Endothelial cell of umbilical vein (primary cell): ENCODE data around the gene FGFBP2. TPM values are rescaled to one million over a fixed set of nuclear protein-coding genes. Genes with fewer than 3 reads are reported as not detected.

Experiments
- BruUV-seq: library from RNA; stranded (reverse); fragments of 400-500 nt; replicated peaks from 2 replicates; lab custom pipeline; 2021; lab: Mats Ljungman, UMichigan
- CTCF ChIA-PET: fragments of 300-600, 350-600 bp; sonication (Branson Sonifier 250); formaldehyde crosslinking; loops from one replicate; lab custom pipeline; 2021; ENCODE audit warnings: antibody characterized with exemption, inconsistent platforms; lab: Charles Lee
- POLR2A ChIA-PET: fragments of 300-600, 350-600 bp; sonication (Branson Sonifier 250); formaldehyde crosslinking; loops from one replicate; lab custom pipeline; 2021; ENCODE audit warnings: antibody characterized with exemption, inconsistent platforms; lab: Charles Lee
- DNase-seq: peaks from one replicate; pipeline ENCODE4 v3.0.0-alpha.2; 2011; ENCODE audit warnings: low read depth, low spot score
- FAIRE-seq: peaks from 2 replicates; lab custom pipeline; 2011; peaks lifted over from hg19 to GRCh38; lab: Jason Lieb, UNC
- H2AFZ ChIP-seq: 2 replicates; pipeline ENCODE4 v1.6.0; 2012; ENCODE audit warnings: low read depth, low read length, control low read depth, inconsistent platforms
- H3K27ac ChIP-seq: 2 replicates; pipeline ENCODE4 v1.5.1; 2011; ENCODE audit warnings: low read depth, mild to moderate bottlenecking, control low read depth, low read length, moderate library complexity; ENCODE audit not compliant: insufficient read depth
- H3K27me3 ChIP-seq, 2 experiments: 2 replicates each; pipeline versions ENCODE4 v1.6.0 to v1.6.1; 2011; ENCODE audit warnings: low read length in 2 of 2, mixed read lengths in 1 of 2; ENCODE audit not compliant: control insufficient read depth in 2 of 2, insufficient read depth in 2 of 2
- H3K36me3 ChIP-seq, 2 experiments: 2 replicates in 1 of 2; 3 replicates in 1 of 2; pipeline ENCODE4 v1.5.1; 2011; ENCODE audit warnings: low read length in 2 of 2, mild to moderate bottlenecking in 1 of 2, moderate library complexity in 1 of 2; ENCODE audit not compliant: control insufficient read depth in 2 of 2, insufficient read depth in 2 of 2; ENCODE audit errors: extremely low read depth in 1 of 2
- H3K4me1 ChIP-seq: 3 replicates; pipeline ENCODE4 v1.5.1; 2011; ENCODE audit warnings: mild to moderate bottlenecking, low read length; ENCODE audit not compliant: control insufficient read depth, insufficient read depth; ENCODE audit errors: extremely low read depth
- H3K4me2 ChIP-seq: 2 replicates; pipeline ENCODE4 v1.6.1; 2011; ENCODE audit warnings: low read length, control low read depth, mixed read lengths; ENCODE audit not compliant: insufficient read depth
- H3K4me3 ChIP-seq, 3 experiments: fragments of 200-600 bp in 1 of 3; sonication (generic), shearing (Covaris generic) in 1 of 3; replicated peaks in 1 of 3; 2 replicates each; pipeline ENCODE4 v1.5.1; 2011 to 2016; ENCODE audit warnings: control low read depth in 3 of 3, low read length in 3 of 3, mild to moderate bottlenecking in 2 of 3, inconsistent platforms in 1 of 3, low read depth in 1 of 3, moderate library complexity in 1 of 3; ENCODE audit not compliant: insufficient read depth in 1 of 3
- H3K79me2 ChIP-seq: 2 replicates; pipeline ENCODE4 v1.6.0; 2012; ENCODE audit warnings: low read length, inconsistent platforms; ENCODE audit not compliant: control insufficient read depth, insufficient read depth
- H3K9ac ChIP-seq: replicated peaks from 2 replicates; pipeline ENCODE3; 2011; ENCODE audit warnings: low read length, control low read depth; ENCODE audit not compliant: insufficient read depth; ENCODE audit errors: extremely low read depth
- H3K9me1 ChIP-seq: replicated peaks from 3 replicates; pipeline ENCODE4 v1.6.0; 2011; ENCODE audit warnings: mild to moderate bottlenecking, low read length; ENCODE audit not compliant: control insufficient read depth, insufficient read depth; ENCODE audit errors: extremely low read depth
- H3K9me3 ChIP-seq: replicated peaks from 2 replicates; pipeline ENCODE4 v1.5.1; 2012; ENCODE audit warnings: low read length, inconsistent platforms; ENCODE audit not compliant: control insufficient read depth, insufficient read depth
- H4K20me1 ChIP-seq: replicated peaks from 2 replicates; pipeline ENCODE3; 2011; ENCODE audit warnings: mild to moderate bottlenecking, low read length; ENCODE audit not compliant: control insufficient read depth, insufficient read depth; ENCODE audit errors: extremely low read depth
- EZH2 ChIP-seq: IDR thresholded peaks from 2 replicates; pipeline ENCODE4 v1.6.1; 2012; ENCODE audit warnings: borderline replicate concordance, low read depth, mild to moderate bottlenecking, moderate library complexity, low read length, inconsistent platforms; ENCODE audit not compliant: severe bottlenecking
- FOS ChIP-seq: IDR thresholded peaks from 2 replicates; pipeline ENCODE4 v1.6.1; 2011; ENCODE audit warnings: mild to moderate bottlenecking, low read length, moderate library complexity, borderline replicate concordance; ENCODE audit not compliant: insufficient read depth
- GATA2 ChIP-seq: IDR thresholded peaks from 2 replicates; pipeline ENCODE4 v1.7.0; 2011; ENCODE audit warnings: low read depth, mild to moderate bottlenecking, moderate library complexity, mixed read lengths, low read length; ENCODE audit not compliant: insufficient read length, insufficient read depth
- JUN ChIP-seq: IDR thresholded peaks from 2 replicates; pipeline ENCODE4 v1.6.1; 2011; ENCODE audit warnings: borderline replicate concordance, low read depth; ENCODE audit not compliant: insufficient read length, insufficient read depth
- MAX ChIP-seq: IDR thresholded peaks from 2 replicates; pipeline ENCODE4 v1.6.1; 2011; ENCODE audit not compliant: insufficient read depth, insufficient read length
- MYC ChIP-seq: IDR thresholded peaks from one replicate; pipeline ENCODE4 v1.6.1; 2011; ENCODE audit warnings: mild to moderate bottlenecking, low read depth, low read length
- POLR2A ChIP-seq: IDR thresholded peaks from 2 replicates; pipeline ENCODE4 v1.6.1; 2012; ENCODE audit warnings: low read depth, mild to moderate bottlenecking, control low read depth, low read length
- POLR2AphosphoS5 ChIP-seq: IDR thresholded peaks from 2 replicates; pipeline ENCODE4 v1.6.1; 2012; ENCODE audit warnings: low read depth, mild to moderate bottlenecking, control low read depth, low read length, moderate library complexity; ENCODE audit not compliant: insufficient read depth
- dilution Hi-C: fragments of 300-500 bp; cut with MboI; formaldehyde crosslinking; loops from one replicate; pipeline ENCODE4 v1.15.0; 2019; ENCODE audit warnings: low sequenced_read_pairs; ENCODE audit not compliant: extremely low pct_ligation_motif_present
- intact Hi-C: fragments of 100-400 bp; cut with micrococcal nuclease; formaldehyde crosslinking; loops from one replicate; pipeline ENCODE4 v1.10.0; 2022
- polyA plus RNA-seq, 4 experiments: library from polyadenylated mRNA; depleted of rRNA in 3 of 4; stranded (reverse) in 3 of 4; unstranded in 1 of 4; fragments of >200 nt; gene quantifications; 2 replicates each; pipeline versions ENCODE4 v1.2.1 to v1.2.3, GENCODE V29; 2011 to 2012; ENCODE audit warnings: missing spikeins in 1 of 4
- total RNA-seq: library from RNA; stranded (reverse); gene quantifications from 2 replicates; pipeline ENCODE4 v1.2.3, GENCODE V29; 2021
- TF ChIP-seq, protein P1 (sequence below), 2 donors: IDR thresholded peaks; 1 replicate in 1 of 2; 2 replicates in 1 of 2; pipeline ENCODE4 v1.5.1; 2011; ENCODE audit warnings: low read length in 2 of 2, mild to moderate bottlenecking in 2 of 2, moderate library complexity in 2 of 2, control low read depth in 1 of 2, inconsistent platforms in 1 of 2, low read depth in 1 of 2; ENCODE audit not compliant: insufficient read depth in 1 of 2; ENCODE audit errors: extremely low read depth in 1 of 2

FGFBP2 gene
- total and polyA plus RNA-seq, 2 donors (not counting 3 experiments of a cell fraction or from before 2014, with no cell fraction given) = not detected

DNA sequence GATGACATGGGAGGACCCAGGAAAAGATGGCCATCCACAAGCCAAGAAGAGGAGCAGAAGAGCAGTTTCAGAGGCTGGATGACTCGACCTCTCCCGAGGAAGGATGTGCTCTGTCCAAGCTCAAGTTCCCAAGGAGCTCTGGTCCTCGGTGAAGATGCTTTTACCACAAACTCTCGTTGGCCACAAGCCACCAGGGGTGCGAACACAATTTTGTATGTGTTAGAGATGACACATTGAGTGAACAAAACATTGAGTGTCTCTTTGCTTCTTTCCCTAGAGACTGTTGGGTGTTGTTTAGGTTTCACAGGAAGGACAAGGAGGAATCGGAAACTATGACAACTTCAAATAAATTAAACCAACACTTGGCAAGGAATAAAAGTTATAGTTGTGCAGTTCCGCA lies 50.7 kb downstream of the FGFBP2 start:
- FAIRE-seq = no peak
- Histone ChIP-seq H3K27me3 (no peaks in the 10 kb centered on the region), H3K9me3 (no peaks in the 10 kb centered on the region), H3K9me1 (no peaks in the 10 kb centered on the region), H2AFZ (no peak overlapping the region), H3K4me1 (peaks cover 10% of the 10 kb centered on the region), H3K27ac (no peak overlapping the region), H3K4me3 (no peak overlapping the region), H4K20me1 (no peaks in the 10 kb centered on the region), H3K36me3 (no peaks in the 10 kb centered on the region), H3K4me2 (no peak overlapping the region), H3K79me2 (no peaks in the 10 kb centered on the region), H3K9ac (no peak overlapping the region)
- BruUV-seq = no TSS peak
- POLR2A ChIA-PET = no interaction called here
- CTCF ChIA-PET = interaction anchor here (0.6 kb wide), 1 partner anchor 44 kb away, joined by 3 read pairs; no protein-coding TSS in a partner anchor
- TF ChIP-seq POLR2AphosphoS5 (no peak), MAX (no peak), MYC (no peak), EZH2 (no peak), POLR2A (no peak), GATA2 (no peak), JUN (no peak), FOS (no peak)
- TF ChIP-seq, protein P1, sequence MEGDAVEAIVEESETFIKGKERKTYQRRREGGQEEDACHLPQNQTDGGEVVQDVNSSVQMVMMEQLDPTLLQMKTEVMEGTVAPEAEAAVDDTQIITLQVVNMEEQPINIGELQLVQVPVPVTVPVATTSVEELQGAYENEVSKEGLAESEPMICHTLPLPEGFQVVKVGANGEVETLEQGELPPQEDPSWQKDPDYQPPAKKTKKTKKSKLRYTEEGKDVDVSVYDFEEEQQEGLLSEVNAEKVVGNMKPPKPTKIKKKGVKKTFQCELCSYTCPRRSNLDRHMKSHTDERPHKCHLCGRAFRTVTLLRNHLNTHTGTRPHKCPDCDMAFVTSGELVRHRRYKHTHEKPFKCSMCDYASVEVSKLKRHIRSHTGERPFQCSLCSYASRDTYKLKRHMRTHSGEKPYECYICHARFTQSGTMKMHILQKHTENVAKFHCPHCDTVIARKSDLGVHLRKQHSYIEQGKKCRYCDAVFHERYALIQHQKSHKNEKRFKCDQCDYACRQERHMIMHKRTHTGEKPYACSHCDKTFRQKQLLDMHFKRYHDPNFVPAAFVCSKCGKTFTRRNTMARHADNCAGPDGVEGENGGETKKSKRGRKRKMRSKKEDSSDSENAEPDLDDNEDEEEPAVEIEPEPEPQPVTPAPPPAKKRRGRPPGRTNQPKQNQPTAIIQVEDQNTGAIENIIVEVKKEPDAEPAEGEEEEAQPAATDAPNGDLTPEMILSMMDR (IDR thresholded peaks at IDR 0.05; ENCODE audit: extremely low read depth in 1 of 2, insufficient read depth in 1 of 2, low read depth in 1 of 2, low read length in 2 of 2) = no peak
- no peak for DNase-seq
- intact Hi-C loops (no loop called here), dilution Hi-C loops (no loop called here)

Other genes starting within 250 kb of the FGFBP2 start
- gene CD38, start 184.8 kb downstream of the FGFBP2 start, total RNA-seq = 0.31 TPM in 1 of 2 replicates, not detected in the other
- gene CD38, start 184.8 kb downstream of the FGFBP2 start, polyA plus RNA-seq = 0.11 and 0.14 TPM in 2 replicates
- not detected in 2 replicates for gene FGFBP1, start 24.4 kb downstream of the FGFBP2 start, total RNA-seq
- gene FGFBP1, start 24.4 kb downstream of the FGFBP2 start, polyA plus RNA-seq = not detected in 2 replicates
- 1.7 TPM in 1 of 2 replicates, not detected in the other for gene PROM1, start 120.8 kb upstream of the FGFBP2 start, total RNA-seq
- 0.33 and 0.36 TPM in 2 replicates for gene PROM1, start 120.8 kb upstream of the FGFBP2 start, polyA plus RNA-seq